Measurements from ENCODE around the gene PAPSS2. TPM values are rescaled to one million over a fixed set of nuclear protein-coding genes. Genes with fewer than 3 reads are reported as not detected.
A peak's percentile ranks its signal among the peaks of the same experiment; 100 is the strongest.
"Not testable (repeated sequence)": the region's sequence is repeated elsewhere in the genome, so short reads cannot be mapped to it uniquely, and the experiment has no call there.

Gene PAPSS2
- total RNA-seq (10 to 100 TPM; 18.0 to 59.5 (median 42.5) TPM), polyA plus RNA-seq (100 to 1,000 TPM in 1 of 2 donors, 10 to 100 TPM in 1; 25.5 to 102 TPM)
- long read RNA-seq, donor 1, transcript PAPSS2-201 (12 exons, 3,949 nt) = major isoform, 26 of 44 reads
- long read RNA-seq, donor 1, partial matches to known transcripts = 12 of 44 reads
- long read RNA-seq, donor 1, other reads (novel, unspliced or antisense) = 6 of 44 reads
- long read RNA-seq, donor 2, partial matches to known transcripts = 0 of 1 reads
- long read RNA-seq, donor 2, other reads (novel, unspliced or antisense) = 0 of 1 reads
- long read RNA-seq, donor 3, transcript PAPSS2-201 (12 exons, 3,949 nt) = major isoform, 112 of 125 reads
- long read RNA-seq, donor 3, partial matches to known transcripts = 12 of 125 reads
- long read RNA-seq, donor 3, other reads (novel, unspliced or antisense) = 1 of 125 reads

DNA sequence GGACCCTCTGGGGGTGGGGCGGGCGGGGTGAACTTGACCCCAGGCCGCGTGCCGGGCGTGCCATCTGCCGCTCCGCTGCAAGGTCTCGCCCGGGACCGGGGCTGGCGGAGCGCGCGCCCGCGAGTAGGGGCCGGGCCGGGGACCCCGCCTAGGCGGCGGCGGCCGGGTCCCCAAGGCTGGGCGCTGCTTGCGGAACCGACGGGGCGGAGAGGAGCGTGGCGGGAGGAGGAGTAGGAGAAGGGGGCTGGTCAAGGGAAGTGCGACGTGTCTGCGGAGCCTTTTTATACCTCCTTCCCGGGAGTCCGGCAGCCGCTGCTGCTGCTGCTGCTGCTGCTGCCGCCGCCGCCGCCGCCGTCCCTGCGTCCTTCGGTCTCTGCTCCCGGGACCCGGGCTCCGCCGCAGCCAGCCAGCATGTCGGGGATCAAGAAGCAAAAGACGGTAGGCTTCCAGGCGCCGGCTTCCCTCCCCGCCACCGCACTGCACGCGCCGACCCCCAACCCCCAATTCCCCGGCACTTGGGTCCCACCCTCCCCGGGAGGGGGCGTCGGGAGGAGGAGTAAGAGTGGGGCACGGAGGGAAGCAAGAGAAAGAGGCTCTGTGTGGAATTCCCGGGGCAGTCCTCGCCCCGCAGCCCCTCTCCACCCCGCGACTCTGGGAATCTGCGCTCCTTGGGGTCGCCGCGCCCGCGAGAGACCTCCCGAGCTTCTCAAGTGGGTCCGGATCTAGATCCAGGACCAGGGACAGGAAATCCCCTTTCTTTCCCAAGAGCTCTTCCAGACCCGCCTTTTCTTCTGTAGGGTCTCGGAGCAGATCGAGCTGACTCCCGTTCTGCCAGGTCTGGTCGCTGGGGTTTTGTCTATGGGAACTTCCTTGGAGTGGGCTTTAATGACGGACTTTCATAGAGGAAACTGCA is at the start of gene PAPSS2:
Gene PAPSS2, plus strand, starts transcription at position 308 of the 913 bp plus-strand sequence. Its CDS starts 104 bp downstream, at position 412.
- H3K27me3 ChIP-seq = no peaks in the 10 kb centered on the region
- peaks cover 9% of the 10 kb centered on the region for H3K4me1 ChIP-seq (ENCODE audit: insufficient read depth)
- peak; percentile 51 to 75 (median 72) for DNase-seq
- TF ChIP-seq EP300 (IDR thresholded peaks at IDR 0.05) (no peak), POLR2A (IDR thresholded peaks at IDR 0.05) (no peak)
- TF ChIP-seq, protein P1, sequence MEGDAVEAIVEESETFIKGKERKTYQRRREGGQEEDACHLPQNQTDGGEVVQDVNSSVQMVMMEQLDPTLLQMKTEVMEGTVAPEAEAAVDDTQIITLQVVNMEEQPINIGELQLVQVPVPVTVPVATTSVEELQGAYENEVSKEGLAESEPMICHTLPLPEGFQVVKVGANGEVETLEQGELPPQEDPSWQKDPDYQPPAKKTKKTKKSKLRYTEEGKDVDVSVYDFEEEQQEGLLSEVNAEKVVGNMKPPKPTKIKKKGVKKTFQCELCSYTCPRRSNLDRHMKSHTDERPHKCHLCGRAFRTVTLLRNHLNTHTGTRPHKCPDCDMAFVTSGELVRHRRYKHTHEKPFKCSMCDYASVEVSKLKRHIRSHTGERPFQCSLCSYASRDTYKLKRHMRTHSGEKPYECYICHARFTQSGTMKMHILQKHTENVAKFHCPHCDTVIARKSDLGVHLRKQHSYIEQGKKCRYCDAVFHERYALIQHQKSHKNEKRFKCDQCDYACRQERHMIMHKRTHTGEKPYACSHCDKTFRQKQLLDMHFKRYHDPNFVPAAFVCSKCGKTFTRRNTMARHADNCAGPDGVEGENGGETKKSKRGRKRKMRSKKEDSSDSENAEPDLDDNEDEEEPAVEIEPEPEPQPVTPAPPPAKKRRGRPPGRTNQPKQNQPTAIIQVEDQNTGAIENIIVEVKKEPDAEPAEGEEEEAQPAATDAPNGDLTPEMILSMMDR (IDR thresholded peaks at IDR 0.05) = no peak
- H3K36me3 ChIP-seq = no peaks in the 10 kb centered on the region
- intact Hi-C loops (cut with DNase I) = loop anchor here in 2 of 4 donors (5.0 kb wide), 3 partner anchors 37 to 128 kb away; no protein-coding TSS in a partner anchor
- peak within 1 kb of the TSS; percentile 84 for H3K4me3 ChIP-seq
- H3K9me3 ChIP-seq = no peaks in the 10 kb centered on the region
- peak within 1 kb of the TSS; percentile 54 to 87 for H3K27ac ChIP-seq
- 0 to 1% (median 1%) methylated on average over 58 to 82 of the region's 82 CpGs for WGBS, 3 donors

DNA sequence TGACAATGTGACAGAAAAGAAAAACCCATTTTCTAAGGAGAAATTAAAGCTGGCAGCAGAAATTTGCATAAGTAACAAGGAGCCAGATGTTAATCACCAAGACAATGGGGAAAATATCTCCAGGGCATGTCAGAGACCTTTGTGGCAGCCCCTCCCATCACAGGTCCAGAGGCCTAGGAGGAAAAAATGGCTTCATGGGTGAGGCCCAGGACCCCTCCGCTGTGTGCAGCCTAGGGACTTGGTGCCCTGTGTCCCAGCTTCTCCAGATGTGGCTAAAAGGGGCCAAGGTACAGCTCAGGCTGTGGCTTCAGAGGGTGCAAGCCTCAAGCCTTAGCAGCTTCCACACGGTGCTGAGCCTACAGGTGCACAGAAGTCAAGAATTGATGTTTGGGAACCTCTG is 48.3 kb upstream of the PAPSS2 start:
- H3K4me3 ChIP-seq; H3K36me3 ChIP-seq; DNase-seq; H3K27ac ChIP-seq; H3K27me3 ChIP-seq; intact Hi-C loops (cut with DNase I); H3K9me3 ChIP-seq; H3K4me1 ChIP-seq (ENCODE audit: insufficient read depth): not testable (repeated sequence)
- WGBS, 3 donors = 76 to 96% (median 93%) methylated on average over 2 of the region's 2 CpGs

DNA sequence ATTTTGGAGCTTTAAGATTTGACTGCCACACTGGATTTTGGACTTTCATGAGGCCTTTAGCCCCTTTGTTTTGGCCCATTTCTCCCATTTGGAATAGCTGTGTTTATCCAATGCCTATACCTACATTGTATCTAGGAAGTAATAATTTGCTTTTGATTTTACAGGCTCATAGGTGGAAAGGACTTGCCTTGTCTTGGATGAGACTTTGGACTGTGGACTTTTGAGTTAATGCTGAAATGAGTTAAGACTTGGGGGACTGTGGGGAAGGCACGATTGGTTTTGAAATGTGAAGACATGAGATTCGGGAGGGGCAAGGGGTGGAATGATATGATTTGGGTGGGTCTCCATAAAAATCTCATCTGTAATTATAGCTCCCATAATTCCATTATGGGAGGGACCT is 47.6 kb upstream of the PAPSS2 start:
- intact Hi-C loops (cut with DNase I) = no loop called here
- WGBS, 3 donors = 74 to 94% (median 90%) methylated on average over 2 of the region's 2 CpGs

DNA sequence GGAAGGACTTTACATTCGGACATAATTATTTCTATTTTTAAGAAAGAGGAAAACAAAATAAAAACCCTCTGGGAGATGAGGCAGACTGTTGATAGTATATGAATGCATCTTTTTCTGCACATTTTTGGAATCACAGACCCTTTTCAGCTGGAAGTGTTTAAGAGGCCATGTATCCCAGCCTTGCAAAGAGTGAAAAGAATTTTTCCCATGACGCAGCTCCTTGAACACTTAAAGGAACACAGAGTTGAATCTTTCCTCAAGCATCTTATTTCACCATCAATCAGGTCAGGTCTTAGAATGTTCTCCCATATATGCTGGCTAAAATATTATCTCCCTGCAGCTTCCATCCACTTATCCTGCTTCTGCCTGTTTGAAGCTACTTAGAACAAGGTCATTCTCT is 45.9 kb upstream of the PAPSS2 start:
- TF ChIP-seq EP300 (IDR thresholded peaks at IDR 0.05) (no peak), POLR2A (IDR thresholded peaks at IDR 0.05) (no peak)
- TF ChIP-seq, protein P1 (IDR thresholded peaks at IDR 0.05) = no peak
- no peaks in the 10 kb centered on the region for H3K36me3 ChIP-seq
- no peak overlapping the region for H3K27ac ChIP-seq
- WGBS, 3 donors = 52 to 61% (median 60%) methylated on average over 2 of the region's 2 CpGs
- no peaks in the 10 kb centered on the region for H3K9me3 ChIP-seq
- no peaks in the 10 kb centered on the region for H3K27me3 ChIP-seq
- no peak overlapping the region for H3K4me3 ChIP-seq
- no peaks in the 10 kb centered on the region for H3K4me1 ChIP-seq (ENCODE audit: insufficient read depth)
- intact Hi-C loops (cut with DNase I) = no loop called here
- no peak for DNase-seq

More for the DNA sequence above, 47.6 kb upstream of the PAPSS2 start:
- no peaks in the 10 kb centered on the region for H3K4me1 ChIP-seq (ENCODE audit: insufficient read depth)
- DNase-seq = no peak
- H3K4me3 ChIP-seq = no peak overlapping the region
- no peaks in the 10 kb centered on the region for H3K27me3 ChIP-seq
- H3K27ac ChIP-seq = no peak overlapping the region
- TF ChIP-seq POLR2A (IDR thresholded peaks at IDR 0.05) (no peak), EP300 (IDR thresholded peaks at IDR 0.05) (no peak)
- TF ChIP-seq, protein P1 (IDR thresholded peaks at IDR 0.05) = no peak
- H3K36me3 ChIP-seq = no peaks in the 10 kb centered on the region
- no peaks in the 10 kb centered on the region for H3K9me3 ChIP-seq

Measured in ovary (tissue), 10 donors.